Erythroblast (primary cell): ENCODE data around the gene JAK2.

Experiments used
- GATA1 ChIP-seq: IDR thresholded peaks from 2 replicates; pipeline ENCODE4 v1.6.1; 2011; ENCODE audit warnings: low read depth, mild to moderate bottlenecking, control low read depth, low read length, moderate library complexity
- POLR2A ChIP-seq: IDR thresholded peaks from 2 replicates; pipeline ENCODE4 v1.6.1; 2011; ENCODE audit warnings: mild to moderate bottlenecking, low read length

GRCh38 chr9:5122116-5122515 is 137.0 kb downstream of the JAK2 start:
- TF ChIP-seq POLR2A (no peak), GATA1 (no peak)
